B cell (primary cell): ENCODE results near the gene SMYD2.

Experiments used
- CTCF ChIP-seq: fragments of 200-600 bp; IDR thresholded peaks from one replicate; pipeline ENCODE4 v1.8.0; 2022; ENCODE audit warnings: antibody characterized with exemption, mild to moderate bottlenecking
- EZH2 ChIP-seq: IDR thresholded peaks from 2 replicates; pipeline ENCODE4 v1.6.1; 2012; ENCODE audit warnings: borderline replicate concordance, low read depth, mild to moderate bottlenecking, moderate library complexity, low read length; ENCODE audit not compliant: insufficient read depth, poor library complexity, severe bottlenecking

GRCh38 chr1:214260561-214261205 is 20.3 kb upstream of the SMYD2 start:
- TF ChIP-seq CTCF, result no peak
- TF ChIP-seq EZH2, result no peak
